ENCODE measurements around the gene IGF1. TPM values are rescaled to one million over a fixed set of nuclear protein-coding genes. Genes with fewer than 3 reads are reported as not detected.
A peak's percentile ranks its signal among the peaks of the same experiment; 100 is the strongest.

Gene IGF1
- total RNA-seq, 1 donor from 2014 or later: 73.5 TPM

GRCh38 chr12:102426599-102427542 is 53.5 kb downstream of the IGF1 start:
- no peaks in the 10 kb centered on the region for H3K27me3 ChIP-seq
- peak overlapping the region; percentile 3 to 4 for H3K4me3 ChIP-seq
- no peaks in the 10 kb centered on the region for H3K36me3 ChIP-seq
- DNase-seq (ENCODE audit: low spot score in 2 of 2): no peak
- peaks cover 0 to 8% of the 10 kb centered on the region in 2 donors for H3K4me1 ChIP-seq
- intact Hi-C loops (cut with DNase I): loop anchor here (5.0 kb wide), 1 partner anchor 35 kb away; no protein-coding TSS in a partner anchor
- peak overlapping the region; percentile 47 to 73 for H3K27ac ChIP-seq
- TF ChIP-seq CTCF (IDR thresholded peaks at IDR 0.05): no peak
- H3K9me3 ChIP-seq: no peaks in the 10 kb centered on the region

- H3K9me3 ChIP-seq: no peaks in the 10 kb centered on the region
- H3K27me3 ChIP-seq: no peaks in the 10 kb centered on the region
- H3K36me3 ChIP-seq: no peaks in the 10 kb centered on the region
- intact Hi-C loops (cut with DNase I): loop anchor here (5.0 kb wide), 1 partner anchor 37 kb away; no protein-coding TSS in a partner anchor
- H3K27ac ChIP-seq: no peak overlapping the region
- peaks cover 0 to 8% of the 10 kb centered on the region in 2 donors for H3K4me1 ChIP-seq
- no peak for TF ChIP-seq CTCF (IDR thresholded peaks at IDR 0.05)
- DNase-seq (ENCODE audit: low spot score in 2 of 2): no peak
- no peak overlapping the region for H3K4me3 ChIP-seq
These were observed 55.0 kb downstream of the IGF1 start for GRCh38 chr12:102425109-102426039.

- no peaks in the 10 kb centered on the region for H3K27me3 ChIP-seq
- intact Hi-C loops (cut with DNase I): no loop called here
- no peaks in the 10 kb centered on the region for H3K9me3 ChIP-seq
- no peak for DNase-seq (ENCODE audit: low spot score in 2 of 2)
- no peak overlapping the region for H3K27ac ChIP-seq
- H3K4me3 ChIP-seq: no peak overlapping the region
- TF ChIP-seq CTCF (IDR thresholded peaks at IDR 0.05): no peak
- H3K36me3 ChIP-seq: no peaks in the 10 kb centered on the region
- H3K4me1 ChIP-seq: peaks cover 0 to 8% of the 10 kb centered on the region in 2 donors
These were observed 56.9 kb downstream of the IGF1 start for GRCh38 chr12:102423462-102423861.

- H3K27ac ChIP-seq: no peak overlapping the region
- no peaks in the 10 kb centered on the region for H3K27me3 ChIP-seq
- no peak for TF ChIP-seq CTCF (IDR thresholded peaks at IDR 0.05)
- no peak for DNase-seq (ENCODE audit: low spot score in 2 of 2)
- H3K4me1 ChIP-seq: peaks cover 0 to 2% of the 10 kb centered on the region in 2 donors
- H3K36me3 ChIP-seq: no peaks in the 10 kb centered on the region
- H3K9me3 ChIP-seq: no peaks in the 10 kb centered on the region
- intact Hi-C loops (cut with DNase I): no loop called here
- no peak overlapping the region for H3K4me3 ChIP-seq
These were observed 58.4 kb downstream of the IGF1 start for GRCh38 chr12:102421802-102422583.
